HCT116 (cell line): Measurements from ENCODE around the gene CIROP. TPM values are rescaled to one million over a fixed set of nuclear protein-coding genes. Genes with fewer than 3 reads are reported as not detected.

Experiments
- ATAC-seq: fragments of 200-7000 bp; cut with Tn5 transposase; 2 replicates; pipeline ENCODE4 v1.9.1; 2020; ENCODE audit warnings: mild to moderate bottlenecking, moderate library complexity
- BruUV-seq: library from RNA; stranded (reverse); fragments of 400-500 nt; replicated peaks from 2 replicates; lab custom pipeline; 2021; lab: Mats Ljungman, UMichigan
- CTCF ChIA-PET: fragments of 300-600 bp; sonication (Branson Sonifier 250); formaldehyde crosslinking; loops from one replicate; lab custom pipeline; 2021; ENCODE audit warnings: antibody characterized with exemption; lab: Charles Lee
- POLR2A ChIA-PET: fragments of 300-600, 350-600 bp; sonication (Branson Sonifier 250); formaldehyde crosslinking; loops from one replicate; lab custom pipeline; 2021; ENCODE audit warnings: antibody characterized with exemption; lab: Charles Lee
- RAD21 ChIA-PET, 2 experiments: fragments of 300-600 bp; sonication (Branson Sonifier 250); formaldehyde crosslinking; loops; one replicate each; lab custom pipeline; 2023; ENCODE audit warnings: low total read pairs in 2 of 2; ENCODE audit not compliant: uncharacterized antibody in 2 of 2, unreplicated experiment in 2 of 2, low non-redundant PET in 1 of 2; lab: Charles Lee
- DNase-seq: peaks from one replicate; pipeline ENCODE4 v3.0.0-alpha.2; 2010; ENCODE audit warnings: low read depth, low spot score
- H2AFZ ChIP-seq: fragments of 200-600 bp; shearing (Covaris generic), sonication (generic); 2 replicates; pipeline ENCODE4 v1.6.1; 2017; ENCODE audit warnings: low read depth, mixed run types, mixed read lengths, antibody characterized with exemption, low read length; ENCODE audit not compliant: poor library complexity, severe bottlenecking
- H3K27ac ChIP-seq: 2 replicates; pipeline ENCODE4 v1.5.1; 2012; ENCODE audit warnings: low read depth, low read length
- H3K27me3 ChIP-seq: fragments of 200-600 bp; sonication (generic); 2 replicates; pipeline ENCODE4 v1.6.1; 2016; ENCODE audit warnings: mixed run types, low read length, mixed read lengths; ENCODE audit not compliant: insufficient read depth
- H3K36me3 ChIP-seq, 2 experiments: fragments of 200-500 bp in 1 of 2; fragments of 200-600 bp in 1 of 2; sonication (Bioruptor generic) in 1 of 2; sonication (generic) in 1 of 2; 2 replicates each; pipeline versions ENCODE4 v1.5.1 to v1.6.1; 2014 to 2016; ENCODE audit warnings: low read length in 2 of 2, inconsistent platforms in 1 of 2, mixed read lengths in 1 of 2, mixed run types in 1 of 2; ENCODE audit not compliant: insufficient read depth in 2 of 2, control insufficient read depth in 1 of 2
- H3K4me1 ChIP-seq, 2 experiments: fragments of 200-600 bp in 1 of 2; sonication (generic) in 1 of 2; 2 replicates each; pipeline versions ENCODE4 v1.5.1 to v1.6.1; 2012 to 2017; ENCODE audit warnings: low read length in 2 of 2, inconsistent platforms in 1 of 2, mild to moderate bottlenecking in 1 of 2, mixed read lengths in 1 of 2, mixed run types in 1 of 2, moderate library complexity in 1 of 2; ENCODE audit not compliant: insufficient read depth in 2 of 2, control insufficient read depth in 1 of 2
- H3K4me2 ChIP-seq: fragments of 200-600 bp; sonication (generic); 2 replicates; pipeline ENCODE4 v1.6.1; 2017; ENCODE audit warnings: mixed run types, low read length, mixed read lengths
- H3K4me3 ChIP-seq, 2 experiments: fragments of 200-600 bp in 1 of 2; sonication (generic) in 1 of 2; replicated peaks in 1 of 2; 2 replicates each; pipeline ENCODE4 v1.5.1; 2011 to 2016; ENCODE audit warnings: low read length in 2 of 2, control low read depth in 1 of 2, low read depth in 1 of 2, mild to moderate bottlenecking in 1 of 2, mixed read lengths in 1 of 2, mixed run types in 1 of 2
- H3K79me2 ChIP-seq: fragments of 200-600 bp; sonication (generic); 2 replicates; pipeline ENCODE4 v1.6.1; 2017; ENCODE audit warnings: mild to moderate bottlenecking, mixed run types, low read length, moderate library complexity, mixed read lengths; ENCODE audit not compliant: insufficient read depth
- H3K9ac ChIP-seq: fragments of 200-600 bp; sonication (generic); 2 replicates; pipeline ENCODE4 v1.6.1; 2016; ENCODE audit warnings: low read length, mixed read lengths
- H3K9me2 ChIP-seq: fragments of 200-600 bp; sonication (generic), shearing (Covaris generic); 2 replicates; pipeline ENCODE4 v1.6.1; 2017; ENCODE audit warnings: mixed run types, mild to moderate bottlenecking, moderate library complexity; ENCODE audit not compliant: insufficient read depth
- H3K9me3 ChIP-seq, 2 experiments: fragments of 200-500 bp in 1 of 2; fragments of 200-600 bp in 1 of 2; sonication (Bioruptor generic) in 1 of 2; sonication (generic) in 1 of 2; 2 replicates each; pipeline ENCODE4 v1.6.1; 2014 to 2017; ENCODE audit warnings: low read length in 2 of 2, mixed read lengths in 2 of 2, inconsistent platforms in 1 of 2, low read depth in 1 of 2, mild to moderate bottlenecking in 1 of 2, mixed run types in 1 of 2, moderate library complexity in 1 of 2; ENCODE audit not compliant: control insufficient read depth in 1 of 2, insufficient read depth in 1 of 2
- H4K20me1 ChIP-seq: fragments of 200-600 bp; sonication (generic), shearing (Covaris generic); 2 replicates; pipeline ENCODE4 v1.6.1; 2017; ENCODE audit warnings: mixed run types, mild to moderate bottlenecking, moderate library complexity; ENCODE audit not compliant: insufficient read depth
- ATF3 ChIP-seq: IDR thresholded peaks from 2 replicates; pipeline ENCODE4 v1.6.1; 2012
- CBX3 ChIP-seq: IDR thresholded peaks from 2 replicates; pipeline ENCODE4 v1.6.1; 2012; ENCODE audit warnings: low read depth
- CEBPB ChIP-seq: IDR thresholded peaks from 2 replicates; pipeline ENCODE4 v1.6.1; 2012; ENCODE audit warnings: low read depth
- CTCF ChIP-seq, 3 experiments: fragments of 200-600 bp in 1 of 3; sonication (generic) in 1 of 3; IDR thresholded peaks in 2 of 3; conservative IDR thresholded peaks in 1 of 3; 2 replicates each; pipeline ENCODE4 v1.5.1; 2012 to 2017; ENCODE audit warnings: low read depth in 2 of 3, low read length in 2 of 3, antibody characterized with exemption in 1 of 3, borderline replicate concordance in 1 of 3, control low read depth in 1 of 3, mild to moderate bottlenecking in 1 of 3, mixed read lengths in 1 of 3, mixed run types in 1 of 3, moderate library complexity in 1 of 3; ENCODE audit not compliant: insufficient read depth in 1 of 3
- EGR1 ChIP-seq: IDR thresholded peaks from 2 replicates; pipeline ENCODE4 v1.6.1; 2012; ENCODE audit warnings: low read depth
- ELF1 ChIP-seq: IDR thresholded peaks from 2 replicates; pipeline ENCODE4 v1.6.1; 2012; ENCODE audit warnings: low read depth, borderline replicate concordance
- EZH2 ChIP-seq: fragments of 200-600 bp; sonication (generic); IDR thresholded peaks from 2 replicates; pipeline ENCODE4 v1.6.1; 2017; ENCODE audit warnings: antibody characterized with exemption, mixed run types
- EZH2phosphoT487 ChIP-seq: fragments of 200-600 bp; IDR thresholded peaks from 2 replicates; pipeline ENCODE4 v1.6.1; 2018; ENCODE audit warnings: antibody characterized with exemption, borderline replicate concordance
- FOSL1 ChIP-seq: IDR thresholded peaks from 2 replicates; pipeline ENCODE4 v1.6.1; 2012; ENCODE audit warnings: low read depth
- JUND ChIP-seq: IDR thresholded peaks from 2 replicates; pipeline ENCODE4 v1.6.1; 2012
- POLR2A ChIP-seq: IDR thresholded peaks from 2 replicates; pipeline ENCODE4 v1.7.0; 2011; ENCODE audit warnings: borderline replicate concordance; ENCODE audit not compliant: insufficient read depth, insufficient read length; ENCODE audit errors: extremely low read depth
- POLR2AphosphoS5 ChIP-seq: IDR thresholded peaks from 2 replicates; pipeline ENCODE4 v1.6.1; 2011; ENCODE audit warnings: mild to moderate bottlenecking, low read depth, low read length, moderate library complexity
- RAD21 ChIP-seq: IDR thresholded peaks from 2 replicates; pipeline ENCODE4 v1.6.1; 2012; ENCODE audit warnings: low read depth, mild to moderate bottlenecking
- REST ChIP-seq: IDR thresholded peaks from 2 replicates; pipeline ENCODE4 v1.6.1; 2012; ENCODE audit warnings: low read depth
- SIN3A ChIP-seq: IDR thresholded peaks from 2 replicates; pipeline ENCODE4 v1.6.1; 2012; ENCODE audit warnings: low read depth
- SP1 ChIP-seq: IDR thresholded peaks from 2 replicates; pipeline ENCODE4 v1.6.1; 2012; ENCODE audit warnings: low read depth
- SRF ChIP-seq: IDR thresholded peaks from 2 replicates; pipeline ENCODE4 v1.6.1; 2012; ENCODE audit warnings: low read depth
- YY1 ChIP-seq: IDR thresholded peaks from 2 replicates; pipeline ENCODE4 v1.6.1; 2011; ENCODE audit warnings: low read length, low read depth, moderate library complexity, mild to moderate bottlenecking; ENCODE audit not compliant: insufficient replicate concordance; ENCODE audit errors: extremely low read depth
- ZNF274 ChIP-seq: fragments of 200-500 bp; sonication (Bioruptor generic); IDR thresholded peaks from 2 replicates; pipeline ENCODE4 v1.6.1; 2014; ENCODE audit warnings: mild to moderate bottlenecking, low read depth, low read length, inconsistent platforms
- intact Hi-C: fragments of 100-400 bp; cut with micrococcal nuclease; formaldehyde crosslinking; loops from 2 replicates; pipeline ENCODE4 v1.10.0; 2022
- total RNA-seq: library from RNA; stranded (reverse); gene quantifications from one replicate; pipeline ENCODE4 v1.2.1, GENCODE V29; 2021; ENCODE audit not compliant: unreplicated experiment

Gene CIROP
- total RNA-seq, 1 experiment from 2014 or later = not detected

GRCh38 chr14:23146980-23147379 is 42.2 kb upstream of the CIROP start (continued):
- no peak for TF ChIP-seq CEBPB
- TF ChIP-seq EZH2phosphoT487 = no peak
- TF ChIP-seq CBX3 = no peak
- TF ChIP-seq SRF = no peak
- TF ChIP-seq ATF3 = no peak
- no peak for TF ChIP-seq FOSL1

GRCh38 chr14:23146351-23146910 is 41.6 kb upstream of the CIROP start:
- DNase-seq = no peak
- CTCF ChIA-PET = no interaction called here
- Histone ChIP-seq H3K79me2 (no peaks in the 10 kb centered on the region), H3K9ac (no peak overlapping the region), H3K4me3 (no peak overlapping the region), H3K4me1 (peaks cover 0 to 6% of the 10 kb centered on the region in 2 experiments; a peak in 2 of 4 replicates), H3K27ac (no peak overlapping the region), H3K9me3 (no peaks in the 10 kb centered on the region), H2AFZ (no peak overlapping the region), H3K36me3 (no peaks in the 10 kb centered on the region), H3K4me2 (no peak overlapping the region), H4K20me1 (no peaks in the 10 kb centered on the region), H3K27me3 (no peaks in the 10 kb centered on the region), H3K9me2 (no peaks in the 10 kb centered on the region)
- no TSS peak for BruUV-seq
- ATAC-seq = no peak
- intact Hi-C loops = no loop called here
- POLR2A ChIA-PET = no interaction called here
- RAD21 ChIA-PET = no interaction called here
- no peak for TF ChIP-seq ZNF274
- TF ChIP-seq SP1 = no peak
- TF ChIP-seq CTCF (IDR thresholded peaks at IDR 0.05 in 2 of 3, conservative IDR thresholded peaks at IDR 0.05 in 1 of 3; ENCODE audit: borderline replicate concordance in 1 of 3, insufficient read depth in 1 of 3, low read depth in 2 of 3, low read length in 2 of 3) = no peak
- TF ChIP-seq EZH2 = no peak
- TF ChIP-seq CBX3 = no peak
- TF ChIP-seq POLR2A = no peak
- TF ChIP-seq SRF = no peak
- TF ChIP-seq JUND = no peak
- TF ChIP-seq ELF1 = no peak
- TF ChIP-seq REST = no peak
- no peak for TF ChIP-seq FOSL1
- no peak for TF ChIP-seq CEBPB
- no peak for TF ChIP-seq SIN3A
- TF ChIP-seq RAD21 = no peak
- TF ChIP-seq YY1 = no peak
- no peak for TF ChIP-seq EGR1
- TF ChIP-seq POLR2AphosphoS5 = no peak
- TF ChIP-seq EZH2phosphoT487 = no peak
